K562 (cell line): ENCODE measurements around the gene EXOC3. TPM values are rescaled to one million over a fixed set of nuclear protein-coding genes. Genes with fewer than 3 reads are reported as not detected.

Source experiments
- BHLHE40 ChIP-seq: IDR thresholded peaks from 2 replicates; pipeline ENCODE4 v1.6.1; 2011; ENCODE audit warnings: low read length, improper control_type of control experiment
- HEY1 ChIP-seq: fragments of 250-450 bp; sonication (Bioruptor Pico); IDR thresholded peaks from 2 replicates; pipeline ENCODE4 v1.5.0; 2020; ENCODE audit warnings: mild to moderate bottlenecking, moderate library complexity, borderline replicate concordance
- MYNN ChIP-seq, 2 experiments: sonication (generic); formaldehyde crosslinking in 1 of 2; IDR thresholded peaks; 2 replicates each; pipeline versions ENCODE4 v1.5.0 to v1.6.1; 2016 to 2020; ENCODE audit warnings: antibody characterized with exemption in 1 of 2, missing genetic modification reagents in 1 of 2
- NR4A1 ChIP-seq, 2 experiments: fragments of 250-450 bp in 1 of 2; fragments of 450-650 bp in 1 of 2; sonication (Bioruptor Pico) in 1 of 2; IDR thresholded peaks; 2 replicates each; pipeline versions ENCODE4 v1.4.0 to v1.6.1; 2016 to 2020; ENCODE audit warnings: mild to moderate bottlenecking in 2 of 2, missing compliant biosample characterization in 1 of 2, missing genetic modification characterization in 1 of 2, moderate library complexity in 1 of 2
- RCOR1 ChIP-seq, 2 experiments: IDR thresholded peaks; 2 replicates each; pipeline ENCODE4 v1.6.1; 2012; ENCODE audit warnings: low read depth in 2 of 2, low read length in 2 of 2, borderline replicate concordance in 1 of 2, improper control_type of control experiment in 1 of 2
- RREB1 ChIP-seq: fragments of 250-450 bp; sonication (Bioruptor Pico); IDR thresholded peaks from 2 replicates; pipeline ENCODE4 v1.4.0; 2020
- SUPT5H ChIP-seq: fragments of 450-650 bp; IDR thresholded peaks from 2 replicates; pipeline ENCODE4 v1.6.1; 2016
- USF1 ChIP-seq: sonication (generic); formaldehyde crosslinking; IDR thresholded peaks from 2 replicates; pipeline ENCODE4 v1.9.0; 2022; ENCODE audit warnings: mild to moderate bottlenecking, missing genetic modification reagents
- ZNF224 ChIP-seq: sonication (generic); formaldehyde crosslinking; IDR thresholded peaks from 2 replicates; pipeline ENCODE4 v1.8.0; 2022; ENCODE audit warnings: mild to moderate bottlenecking, missing genetic modification reagents
- ZNF639 ChIP-seq, 2 experiments: fragments of 200-800 bp in 1 of 2; sonication (Bioruptor generic) in 1 of 2; sonication (generic) in 1 of 2; formaldehyde crosslinking in 1 of 2; IDR thresholded peaks in 1 of 2; conservative IDR thresholded peaks in 1 of 2; 2 replicates each; pipeline versions ENCODE4 v1.5.0 to v1.6.1; 2016 to 2020; ENCODE audit warnings: missing compliant biosample characterization in 1 of 2, missing genetic modification characterization in 1 of 2, missing genetic modification reagents in 1 of 2
- polyA plus RNA-seq, 8 experiments: library from polyadenylated mRNA; depleted of rRNA in 4 of 8; stranded (reverse) in 5 of 8; unstranded in 3 of 8; fragments of >200 nt; fragmentation: Nextera tagmentation in 2 of 8; fragmentation: Illumina TruSeq in 1 of 8; extraction: Ambion mirVana in 2 of 8; extraction: Trizol in 1 of 8; gene quantifications; 2 replicates each; pipeline versions ENCODE4 v1.2.1 to v1.2.3, GENCODE V29; 2011 to 2014; ENCODE audit warnings: inconsistent platforms in 1 of 8, missing spikeins in 1 of 8
- total RNA-seq, 7 experiments: library from RNA; depleted of rRNA in 6 of 7; stranded (reverse); fragments of >200 nt in 6 of 7; fragmentation: Illumina TruSeq in 2 of 7; extraction: Trizol in 2 of 7; gene quantifications; 2 replicates each; pipeline versions ENCODE4 v1.2.1 to v1.2.3, GENCODE V29; 2011 to 2021; ENCODE audit warnings: low replicate concordance in 1 of 7
- TF ChIP-seq, protein P1 (sequence below): fragments of 450-650 bp; formaldehyde crosslinking; conservative IDR thresholded peaks from 2 replicates; pipeline ENCODE4 v1.4.0; 2022; ENCODE audit warnings: mild to moderate bottlenecking, missing genetic modification characterization
- TF ChIP-seq, protein P2 (sequence below): fragments of 450-650 bp; conservative IDR thresholded peaks from 2 replicates; pipeline ENCODE4 v1.6.1; 2016; ENCODE audit warnings: missing genetic modification characterization, low read depth, mild to moderate bottlenecking, missing compliant biosample characterization, moderate library complexity
- TF ChIP-seq, protein P3 (sequence below): sonication (generic); formaldehyde crosslinking; IDR thresholded peaks from 2 replicates; pipeline ENCODE4 v1.9.0; 2022; ENCODE audit warnings: mild to moderate bottlenecking, missing genetic modification reagents

Gene EXOC3
- total and polyA plus RNA-seq, 9 of the 15 experiments (the other 6 are each of a cell fraction or from before 2014, with no cell fraction given), result 1.4 to 41.9 (median 22.4) TPM

- TF ChIP-seq, protein P1, sequence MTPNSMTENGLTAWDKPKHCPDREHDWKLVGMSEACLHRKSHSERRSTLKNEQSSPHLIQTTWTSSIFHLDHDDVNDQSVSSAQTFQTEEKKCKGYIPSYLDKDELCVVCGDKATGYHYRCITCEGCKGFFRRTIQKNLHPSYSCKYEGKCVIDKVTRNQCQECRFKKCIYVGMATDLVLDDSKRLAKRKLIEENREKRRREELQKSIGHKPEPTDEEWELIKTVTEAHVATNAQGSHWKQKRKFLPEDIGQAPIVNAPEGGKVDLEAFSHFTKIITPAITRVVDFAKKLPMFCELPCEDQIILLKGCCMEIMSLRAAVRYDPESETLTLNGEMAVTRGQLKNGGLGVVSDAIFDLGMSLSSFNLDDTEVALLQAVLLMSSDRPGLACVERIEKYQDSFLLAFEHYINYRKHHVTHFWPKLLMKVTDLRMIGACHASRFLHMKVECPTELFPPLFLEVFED (CRISPR knock-in tag), result 0 out of 2 replicates have a peak, but pooled peaks have one; percentile 71
- TF ChIP-seq SUPT5H, result no peak
- TF ChIP-seq, protein P2, sequence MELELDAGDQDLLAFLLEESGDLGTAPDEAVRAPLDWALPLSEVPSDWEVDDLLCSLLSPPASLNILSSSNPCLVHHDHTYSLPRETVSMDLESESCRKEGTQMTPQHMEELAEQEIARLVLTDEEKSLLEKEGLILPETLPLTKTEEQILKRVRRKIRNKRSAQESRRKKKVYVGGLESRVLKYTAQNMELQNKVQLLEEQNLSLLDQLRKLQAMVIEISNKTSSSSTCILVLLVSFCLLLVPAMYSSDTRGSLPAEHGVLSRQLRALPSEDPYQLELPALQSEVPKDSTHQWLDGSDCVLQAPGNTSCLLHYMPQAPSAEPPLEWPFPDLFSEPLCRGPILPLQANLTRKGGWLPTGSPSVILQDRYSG (tag), result 0 out of 2 replicates have a peak, but pooled peaks have one; percentile 49
- TF ChIP-seq USF1 (CRISPR knock-in tag), result peak; percentile 77
- no peak for TF ChIP-seq RCOR1 (IDR thresholded peaks at IDR 0.05; ENCODE audit: borderline replicate concordance in 1 of 2, low read depth in 2 of 2, low read length in 2 of 2)
- TF ChIP-seq BHLHE40, result peak; percentile 12; the same call in 1 of the 2 replicates
- 0 out of 2 replicates have a peak, but pooled peaks have one; percentile 91 for TF ChIP-seq NR4A1 (CRISPR knock-in tag; IDR thresholded peaks at IDR 0.05)
- TF ChIP-seq NR4A1 (tag; IDR thresholded peaks at IDR 0.05), result no peak
- TF ChIP-seq, protein P3, sequence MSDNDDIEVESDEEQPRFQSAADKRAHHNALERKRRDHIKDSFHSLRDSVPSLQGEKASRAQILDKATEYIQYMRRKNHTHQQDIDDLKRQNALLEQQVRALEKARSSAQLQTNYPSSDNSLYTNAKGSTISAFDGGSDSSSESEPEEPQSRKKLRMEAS (CRISPR knock-in tag), result peak; percentile 56; the same call in 1 of the 2 replicates
- TF ChIP-seq ZNF224, result no peak
- TF ChIP-seq RREB1 (CRISPR knock-in tag), result peak; percentile 65; the same call in 1 of the 2 replicates
- no peak for TF ChIP-seq MYNN (IDR thresholded peaks at IDR 0.05)
- TF ChIP-seq MYNN (CRISPR knock-in tag; IDR thresholded peaks at IDR 0.05), result no peak
- peak in 1 of 2 experiments; percentile 44; a peak in 1 of 4 replicates for TF ChIP-seq ZNF639 (CRISPR knock-in tag; conservative IDR thresholded peaks at IDR 0.05 in 1 of 2, IDR thresholded peaks at IDR 0.05 in 1 of 2)
- TF ChIP-seq HEY1 (CRISPR knock-in tag), result no peak
These were observed 26.9 kb upstream of the EXOC3 start (continued) for GRCh38 chr5:415928-416635.
